Right cardiac atrium (tissue), 5 donors: ENCODE results near the gene LRRFIP1. TPM values are rescaled to one million over a fixed set of nuclear protein-coding genes. Genes with fewer than 3 reads are reported as not detected.

Experiments used
- ATAC-seq, 2 donors: fragments of 200-7000 bp; cut with Tn5 transposase; one replicate each; pipeline versions ENCODE4 v1.8.0 to v1.9.1; 2020; ENCODE audit warnings: moderate library complexity in 2 of 2, mild to moderate bottlenecking in 1 of 2
- DNase-seq, 3 donors: peaks; one replicate each; pipeline ENCODE4 v3.0.0-alpha.2; 2020
- H3K27ac ChIP-seq: one replicate; pipeline ENCODE4 v1.5.1; 2013; ENCODE audit warnings: mild to moderate bottlenecking, low read length, control low read depth, moderate library complexity
- H3K27me3 ChIP-seq: one replicate; pipeline ENCODE4 v1.6.1; 2013; ENCODE audit not compliant: control insufficient read depth, insufficient read depth
- H3K4me1 ChIP-seq: one replicate; pipeline ENCODE4 v1.6.1; 2013; ENCODE audit warnings: low read length; ENCODE audit not compliant: control insufficient read depth, insufficient read depth
- H3K4me3 ChIP-seq: one replicate; pipeline ENCODE4 v1.5.1; 2013; ENCODE audit warnings: low read length, control low read depth
- H3K9me3 ChIP-seq: one replicate; pipeline ENCODE4 v1.6.1; 2013; ENCODE audit warnings: low read length; ENCODE audit not compliant: control insufficient read depth
- WGBS: extraction: QIAGEN DNeasy Blood & Tissue Kit; methylation state at CpG from one replicate; pipeline ENCODE4 v1.1.7; 2013; 5-methylcytosine and 5-hydroxymethylcytosine counted together
- intact Hi-C, 4 donors: fragments of 100-400 bp; cut with DNase I; formaldehyde crosslinking; loops; one replicate each; pipeline versions ENCODE4 v1.11.0 to v1.14.0; 2022 to 2023
- polyA plus RNA-seq: library from polyadenylated mRNA; stranded (reverse); fragments of 200-250 nt; gene quantifications from one replicate; pipeline ENCODE4 v1.2.3, GENCODE V29; 2013
- total RNA-seq, 4 donors: library from RNA; stranded (reverse); fragmentation: NEBNext Ultra II Directional; extraction: Animal tissue kit (Norgen Biotek cat#: 25700); gene quantifications; one replicate each; pipeline ENCODE4 v1.2.1, GENCODE V29; 2021
- donor health status: healthy with polysubstance abuse.
- donor health status: DM: no; HTN: yes; CAD: no.
- donor health status: DM: no; HTN: no; CAD: no.
- donor health status: DM: no; HTN: yes; CAD: no; lungs with severe emphysema.
- donor health status: DM: yes; HTN: yes; CAD: no.

LRRFIP1 gene
- total and polyA plus RNA-seq, 5 donors, result 61.9 to 106 (median 87.8) TPM

GRCh38 chr2:237699870-237700511 lies 72.6 kb downstream of the LRRFIP1 start:
- ATAC-seq (no peak), DNase-seq (no peak)
- Histone ChIP-seq H3K4me3 (no peak overlapping the region), H3K27me3 (no peaks in the 10 kb centered on the region), H3K27ac (peak overlapping the region; percentile 31), H3K9me3 (no peaks in the 10 kb centered on the region), H3K4me1 (peaks cover 46% of the 10 kb centered on the region)
- intact Hi-C loops, result loop anchor here in 1 of 4 donors (5.0 kb wide), 1 partner anchor 37 kb away; no protein-coding TSS in a partner anchor
- 68% methylated on average over 19 of the region's 19 CpGs for WGBS

GRCh38 chr2:237700512-237701032 lies 73.2 kb downstream of the LRRFIP1 start:
- H3K27ac ChIP-seq, result peak overlapping the region; percentile 69
- peaks cover 47% of the 10 kb centered on the region for H3K4me1 ChIP-seq
- DNase-seq (peak; percentile 74 to 89 (median 89)), ATAC-seq (peak; percentile 63 to 66)
- intact Hi-C loops, result no loop called here
- WGBS, result 8% methylated on average over 13 of the region's 13 CpGs
- H3K27me3 ChIP-seq, result no peaks in the 10 kb centered on the region
- no peaks in the 10 kb centered on the region for H3K9me3 ChIP-seq
- no peak overlapping the region for H3K4me3 ChIP-seq

- ATAC-seq (no peak), DNase-seq (no peak)
- no peak overlapping the region for H3K4me3 ChIP-seq
- no peaks in the 10 kb centered on the region for H3K9me3 ChIP-seq
- 55% methylated on average over 17 of the region's 17 CpGs for WGBS
- H3K27me3 ChIP-seq, result no peaks in the 10 kb centered on the region
- intact Hi-C loops, result no loop called here
- H3K27ac ChIP-seq, result peak overlapping the region; percentile 69
- H3K4me1 ChIP-seq, result peaks cover 47% of the 10 kb centered on the region
Measured at GRCh38 chr2:237701033-237701858, 73.9 kb downstream of the LRRFIP1 start.

GRCh38 chr2:237701859-237702390 lies 74.5 kb downstream of the LRRFIP1 start:
- intact Hi-C loops, result no loop called here
- 29% methylated on average over 10 of the region's 10 CpGs for WGBS
- Histone ChIP-seq H3K4me1 (peaks cover 47% of the 10 kb centered on the region), H3K27me3 (no peaks in the 10 kb centered on the region), H3K9me3 (no peaks in the 10 kb centered on the region), H3K4me3 (no peak overlapping the region), H3K27ac (peak overlapping the region; percentile 69)
- ATAC-seq (no peak), DNase-seq (no peak)

- H3K4me1 ChIP-seq, result peaks cover 48% of the 10 kb centered on the region
- no peak overlapping the region for H3K4me3 ChIP-seq
- peak; percentile 57 to 86 (median 85) for DNase-seq
- 6% methylated on average over 17 of the region's 17 CpGs for WGBS
- H3K27ac ChIP-seq, result peak overlapping the region; percentile 69
- intact Hi-C loops, result no loop called here
- no peaks in the 10 kb centered on the region for H3K27me3 ChIP-seq
- no peaks in the 10 kb centered on the region for H3K9me3 ChIP-seq
- ATAC-seq, result peak; percentile 62 to 67
Measured at GRCh38 chr2:237702441-237703391, 75.3 kb downstream of the LRRFIP1 start.

- peaks cover 51% of the 10 kb centered on the region for H3K4me1 ChIP-seq
- no peak overlapping the region for H3K4me3 ChIP-seq
Measured at GRCh38 chr2:237704501-237705434, 77.4 kb downstream of the LRRFIP1 start.

GRCh38 chr2:237706257-237706656 lies 78.9 kb downstream of the LRRFIP1 start:
- ATAC-seq (no peak), DNase-seq (no peak)
- Histone ChIP-seq H3K4me1 (peaks cover 37% of the 10 kb centered on the region), H3K27me3 (no peaks in the 10 kb centered on the region), H3K9me3 (no peaks in the 10 kb centered on the region), H3K27ac (no peak overlapping the region), H3K4me3 (no peak overlapping the region)
- intact Hi-C loops, result no loop called here
- WGBS, result 95% methylated on average over 5 of the region's 5 CpGs

More at GRCh38 chr2:237704501-237705434, 77.4 kb downstream of the LRRFIP1 start:
- no peak for DNase-seq
- no peak overlapping the region for H3K27ac ChIP-seq
- intact Hi-C loops, result no loop called here
- no peak for ATAC-seq
- H3K27me3 ChIP-seq, result no peaks in the 10 kb centered on the region
- 77% methylated on average over 15 of the region's 15 CpGs for WGBS
- H3K9me3 ChIP-seq, result no peaks in the 10 kb centered on the region

GRCh38 chr2:237708065-237708398 lies 80.6 kb downstream of the LRRFIP1 start:
- Histone ChIP-seq H3K27me3 (no peaks in the 10 kb centered on the region), H3K9me3 (no peaks in the 10 kb centered on the region), H3K4me3 (no peak overlapping the region), H3K4me1 (peaks cover 24% of the 10 kb centered on the region), H3K27ac (peak overlapping the region; percentile 34)
- no peak for DNase-seq
- intact Hi-C loops, result no loop called here
- ATAC-seq, result no peak
- 82% methylated on average over 3 of the region's 3 CpGs for WGBS

- Histone ChIP-seq H3K4me1 (peaks cover 21% of the 10 kb centered on the region), H3K27ac (no peak overlapping the region), H3K9me3 (no peaks in the 10 kb centered on the region), H3K27me3 (no peaks in the 10 kb centered on the region), H3K4me3 (no peak overlapping the region)
- intact Hi-C loops, result no loop called here
- DNase-seq (no peak), ATAC-seq (no peak)
- 87% methylated on average over 27 of the region's 27 CpGs for WGBS
Measured at GRCh38 chr2:237708491-237708890, 81.1 kb downstream of the LRRFIP1 start.
